Astrocyte of the cerebellum (primary cell): ENCODE results near the gene ATG10.
"Not testable (repeated sequence)": the region's sequence is repeated elsewhere in the genome, so short reads cannot be mapped to it uniquely, and the experiment has no call there.

Experiments
- DNase-seq: peaks from one replicate; pipeline ENCODE4 v3.0.0-alpha.2; 2011; ENCODE audit warnings: low read depth
- H3K4me3 ChIP-seq: 2 replicates; pipeline ENCODE4 v1.5.1; 2011; ENCODE audit warnings: mild to moderate bottlenecking, low read depth, low read length, moderate library complexity
- CTCF ChIP-seq: IDR thresholded peaks from 2 replicates; pipeline ENCODE4 v1.5.1; 2012; ENCODE audit warnings: low read length, low read depth, moderate library complexity, mild to moderate bottlenecking; ENCODE audit errors: missing control alignments
- in situ Hi-C: cut with HindIII; loops from 2 replicates; pipeline ENCODE4 v1.10.0; 2017; ENCODE audit warnings: low sequenced_read_pairs

The ATG10 gene

GRCh38 chr5:82119889-82120288 is 148.1 kb downstream of the ATG10 start:
- in situ Hi-C loops: no loop called here
- H3K4me3 ChIP-seq: no peak overlapping the region
- TF ChIP-seq CTCF: no peak
- DNase-seq: no peak

- no peak for TF ChIP-seq CTCF
- no peak for DNase-seq
- H3K4me3 ChIP-seq: no peak overlapping the region
- in situ Hi-C loops: no loop called here
Measured at GRCh38 chr5:82129723-82130285, 158.0 kb downstream of the ATG10 start.

- DNase-seq: no peak
- in situ Hi-C loops: no loop called here
- no peak for TF ChIP-seq CTCF
- no peak overlapping the region for H3K4me3 ChIP-seq
Measured at GRCh38 chr5:82130602-82131001, 158.8 kb downstream of the ATG10 start.

- H3K4me3 ChIP-seq: no peak overlapping the region
- no peak for DNase-seq
- in situ Hi-C loops: no loop called here
- no peak for TF ChIP-seq CTCF
Measured at GRCh38 chr5:82137205-82137604, 165.4 kb downstream of the ATG10 start.

GRCh38 chr5:82139837-82140236 is 168.0 kb downstream of the ATG10 start:
- H3K4me3 ChIP-seq, in situ Hi-C loops, DNase-seq: not testable (repeated sequence)

GRCh38 chr5:82142217-82142841 is 170.5 kb downstream of the ATG10 start:
- H3K4me3 ChIP-seq: no peak overlapping the region
- no peak for TF ChIP-seq CTCF
- in situ Hi-C loops: no loop called here
- DNase-seq: no peak

GRCh38 chr5:82142928-82143577 is 171.2 kb downstream of the ATG10 start:
- DNase-seq: no peak
- TF ChIP-seq CTCF: no peak
- H3K4me3 ChIP-seq: no peak overlapping the region
- in situ Hi-C loops: no loop called here
